ENCODE measurements around the gene IFT80. TPM values are rescaled to one million over a fixed set of nuclear protein-coding genes. Genes with fewer than 3 reads are reported as not detected.

The IFT80 gene
- total RNA-seq, 2 donors from 2014 or later, result 13.8 to 14.1 TPM

GRCh38 chr3:160378331-160379109 is 20.5 kb downstream of the IFT80 start:
- TF ChIP-seq CTCF (IDR thresholded peaks at IDR 0.05), result no peak
- H3K4me1 ChIP-seq, result peaks cover 0 to 4% of the 10 kb centered on the region in 2 donors
- H3K27ac ChIP-seq, result no peak overlapping the region
- H3K27me3 ChIP-seq, result no peaks in the 10 kb centered on the region
- H3K36me3 ChIP-seq, result peaks cover 6% of the 10 kb centered on the region
- DNase-seq (ENCODE audit: low spot score), result no peak
- H3K4me3 ChIP-seq, result no peak overlapping the region
- H3K9me3 ChIP-seq, result no peaks in the 10 kb centered on the region

GRCh38 chr3:160376681-160377080 is 22.3 kb downstream of the IFT80 start:
- TF ChIP-seq CTCF (IDR thresholded peaks at IDR 0.05), result no peak

DNA sequence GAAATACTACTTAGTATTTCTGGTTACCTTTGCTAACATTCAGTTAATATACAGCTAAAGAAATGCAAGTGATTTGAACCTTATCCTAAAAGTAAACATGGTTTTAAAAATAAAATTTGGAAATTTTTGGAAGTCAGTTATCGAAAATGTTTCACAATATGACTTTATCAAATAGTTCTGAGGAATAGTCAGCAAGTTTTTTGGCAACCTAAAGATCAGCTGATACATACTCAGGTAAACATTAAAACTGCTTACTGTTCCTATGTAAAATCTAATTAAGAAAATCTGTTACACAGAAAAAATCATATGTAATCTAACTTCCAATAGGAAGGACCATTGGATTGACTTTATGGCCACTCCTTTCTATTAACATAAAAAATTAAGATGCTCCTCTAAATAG is 24.1 kb downstream of the IFT80 start:
- Histone ChIP-seq H3K4me1 (peaks cover 0 to 4% of the 10 kb centered on the region in 2 donors), H3K36me3 (peaks cover 10% of the 10 kb centered on the region), H3K4me3 (no peak overlapping the region), H3K27ac (no peak overlapping the region), H3K9me3 (no peaks in the 10 kb centered on the region), H3K27me3 (no peaks in the 10 kb centered on the region)
- no peak for DNase-seq (ENCODE audit: low spot score)
- TF ChIP-seq CTCF (IDR thresholded peaks at IDR 0.05), result no peak

More at GRCh38 chr3:160376681-160377080, 22.3 kb downstream of the IFT80 start:
- DNase-seq (ENCODE audit: low spot score), result no peak
- no peaks in the 10 kb centered on the region for H3K9me3 ChIP-seq
- peaks cover 10% of the 10 kb centered on the region for H3K36me3 ChIP-seq
- no peak overlapping the region for H3K4me3 ChIP-seq
- H3K27ac ChIP-seq, result no peak overlapping the region
- peaks cover 0 to 4% of the 10 kb centered on the region in 2 donors for H3K4me1 ChIP-seq
- H3K27me3 ChIP-seq, result no peaks in the 10 kb centered on the region

- Histone ChIP-seq H3K4me1 (peaks cover 0 to 4% of the 10 kb centered on the region in 2 donors), H3K4me3 (no peak overlapping the region), H3K36me3 (peaks cover 10% of the 10 kb centered on the region), H3K27me3 (no peaks in the 10 kb centered on the region), H3K27ac (no peak overlapping the region), H3K9me3 (no peaks in the 10 kb centered on the region)
- TF ChIP-seq CTCF (IDR thresholded peaks at IDR 0.05), result no peak
- DNase-seq (ENCODE audit: low spot score), result no peak
These were observed 24.6 kb downstream of the IFT80 start for GRCh38 chr3:160374472-160374871.

GRCh38 chr3:160373655-160374054 is 25.4 kb downstream of the IFT80 start:
- peaks cover 0 to 4% of the 10 kb centered on the region in 2 donors for H3K4me1 ChIP-seq
- no peak overlapping the region for H3K27ac ChIP-seq
- H3K9me3 ChIP-seq, result no peaks in the 10 kb centered on the region
- H3K36me3 ChIP-seq, result peaks cover 10% of the 10 kb centered on the region
- no peaks in the 10 kb centered on the region for H3K27me3 ChIP-seq
- no peak for DNase-seq (ENCODE audit: low spot score)
- no peak for TF ChIP-seq CTCF (IDR thresholded peaks at IDR 0.05)
- H3K4me3 ChIP-seq, result no peak overlapping the region

- H3K4me1 ChIP-seq, result no peaks in the 10 kb centered on the region
- H3K4me3 ChIP-seq, result no peak overlapping the region
- no peaks in the 10 kb centered on the region for H3K27me3 ChIP-seq
- H3K9me3 ChIP-seq, result no peaks in the 10 kb centered on the region
- TF ChIP-seq CTCF (IDR thresholded peaks at IDR 0.05), result no peak
- H3K36me3 ChIP-seq, result peaks cover 10% of the 10 kb centered on the region
- H3K27ac ChIP-seq, result no peak overlapping the region
- no peak for DNase-seq (ENCODE audit: low spot score)
These were observed 26.2 kb downstream of the IFT80 start for GRCh38 chr3:160372780-160373179.
